Fibroblast of skin of left quadriceps (primary cell): ENCODE data around the gene OLFM4.
A peak's percentile ranks its signal among the peaks of the same experiment; 100 is the strongest.

Experiments used
- DNase-seq, 2 experiments: peaks; one replicate each; pipeline ENCODE4 v3.0.0-alpha.2; 2013; ENCODE audit warnings: low read depth in 2 of 2

The OLFM4 gene

DNA sequence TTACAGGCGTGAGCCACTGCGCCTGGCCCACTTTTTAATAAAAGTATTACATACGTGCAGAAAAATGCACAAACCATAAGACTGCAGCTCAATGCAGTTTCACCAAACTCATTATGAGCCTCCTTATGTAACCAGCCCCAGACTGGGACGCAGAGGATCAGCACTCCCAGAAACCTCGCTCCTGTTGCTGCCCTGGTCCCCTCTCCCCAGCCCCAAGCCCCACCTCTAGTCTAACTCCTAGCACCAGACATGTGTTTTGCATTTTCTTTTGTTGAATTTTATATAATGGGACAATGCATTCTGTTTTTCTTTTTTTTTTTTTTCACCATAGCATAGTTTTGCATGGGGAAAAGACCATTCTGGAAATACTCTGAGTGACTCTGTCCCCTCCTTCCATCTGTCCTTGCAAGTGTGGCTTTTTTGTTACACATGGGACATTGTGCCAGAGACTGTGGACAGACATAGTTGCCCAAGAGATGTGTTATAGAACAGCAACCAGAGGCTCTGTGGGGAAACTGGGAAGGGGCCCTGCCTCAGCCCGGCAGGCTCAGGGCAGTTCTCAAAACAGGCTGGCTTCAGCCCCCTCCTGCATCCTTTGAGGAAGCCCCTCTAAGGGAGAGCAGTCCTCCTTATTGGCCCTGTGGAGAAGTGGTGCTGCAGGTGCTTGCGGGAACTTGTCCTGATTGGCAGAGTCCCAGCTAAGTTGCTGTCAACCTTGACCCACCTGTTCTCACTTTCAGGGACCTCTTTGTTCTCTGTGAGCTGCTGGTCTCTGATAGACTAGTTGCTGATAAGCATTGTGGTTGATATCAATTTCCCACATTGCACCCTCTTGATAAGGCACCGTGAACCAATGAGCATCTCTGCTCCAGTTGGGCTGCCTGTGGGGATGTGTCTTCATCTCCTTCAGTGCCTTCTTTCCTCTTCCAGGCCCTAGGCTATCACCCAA is 13.8 kb upstream of the OLFM4 start:
- DNase-seq, result no peak

DNA sequence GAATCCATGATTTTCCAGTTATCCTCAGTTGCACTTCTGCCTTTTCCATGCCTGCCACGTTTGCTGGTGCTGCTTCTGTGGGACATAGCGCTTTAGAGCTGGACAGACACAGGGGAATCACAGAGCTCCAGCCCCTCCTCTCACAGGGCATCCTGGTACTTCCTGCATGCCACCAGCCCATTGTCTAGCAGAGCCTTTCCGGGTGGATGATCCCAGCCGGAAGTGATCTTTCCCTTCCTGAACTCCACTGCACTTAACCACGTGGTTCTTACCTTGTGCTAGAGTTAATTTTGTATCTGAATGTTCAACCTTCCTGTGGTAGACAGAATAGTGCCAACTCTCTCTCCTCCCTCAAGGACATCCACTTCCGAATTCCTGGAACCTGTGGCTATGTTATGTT is 12.6 kb upstream of the OLFM4 start:
- no peak for DNase-seq

DNA sequence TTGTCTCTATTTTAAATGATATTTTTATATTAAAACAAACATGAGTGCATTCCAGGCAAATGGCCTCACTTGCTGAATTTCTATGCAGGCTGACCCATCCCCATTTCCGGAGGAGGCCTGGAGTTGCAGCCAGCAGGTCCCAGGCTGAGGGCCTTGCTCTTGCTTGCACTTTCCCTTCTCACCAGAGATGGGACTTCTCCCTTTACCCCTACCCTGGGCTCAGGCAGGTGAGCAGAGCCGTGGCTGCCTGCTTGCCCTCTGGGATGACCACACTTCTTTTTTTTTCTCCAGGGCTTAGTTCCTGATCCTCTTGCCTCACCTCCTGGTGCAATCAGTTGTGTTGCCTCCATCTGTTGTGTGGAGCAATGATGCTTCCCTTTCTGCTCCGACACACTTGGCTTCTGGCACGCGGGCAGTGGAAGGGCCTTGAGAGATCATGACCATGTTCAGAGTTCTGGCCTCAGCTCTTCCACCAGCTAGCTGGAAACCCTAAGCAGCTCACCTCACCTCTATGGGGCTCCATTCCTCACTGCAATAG is 11.1 kb upstream of the OLFM4 start:
- DNase-seq, result no peak

DNA sequence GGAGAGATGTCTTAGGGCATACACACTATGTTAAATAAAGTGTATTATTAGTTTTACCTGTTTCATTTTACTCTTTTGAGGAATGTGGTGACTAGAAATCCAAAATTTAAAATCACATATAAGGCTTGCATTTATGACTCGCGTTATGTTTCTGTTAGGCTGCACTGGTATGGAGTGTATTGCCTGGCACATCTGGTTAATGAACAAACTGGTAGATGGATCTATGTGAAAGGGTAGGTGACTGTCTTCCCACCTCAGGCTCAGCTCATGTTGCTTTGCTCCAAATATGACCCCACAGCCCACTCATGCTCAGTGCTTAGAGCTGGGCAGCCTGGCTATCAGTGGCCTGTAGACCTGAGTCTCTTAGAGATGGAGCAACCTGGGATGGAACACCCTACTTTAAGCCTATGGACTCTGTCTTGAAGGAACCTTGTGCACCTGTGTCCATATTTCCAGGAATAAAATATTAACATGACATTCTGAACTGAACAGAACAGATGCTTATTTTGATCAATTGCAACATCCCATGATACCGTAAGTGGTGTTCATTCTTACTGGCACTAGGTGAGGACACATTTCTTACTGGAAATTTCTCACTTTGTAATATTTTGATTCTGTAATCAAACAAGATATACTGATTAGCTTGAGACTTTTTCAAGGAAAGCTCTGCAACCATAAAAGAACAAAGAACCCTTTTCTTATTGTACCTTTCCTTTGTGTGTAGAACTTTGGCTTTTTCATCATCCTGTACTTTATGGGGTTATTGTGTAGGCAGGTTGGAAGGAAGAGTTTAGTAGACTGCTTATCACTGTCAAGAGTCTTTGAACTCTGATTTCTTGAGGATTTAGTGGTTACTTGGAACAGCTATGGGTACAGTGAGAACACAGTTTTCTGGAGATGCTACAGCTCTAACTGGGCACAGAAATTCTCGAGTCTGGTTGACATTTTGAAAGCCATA is 9.6 kb upstream of the OLFM4 start:
- DNase-seq, result no peak

DNA sequence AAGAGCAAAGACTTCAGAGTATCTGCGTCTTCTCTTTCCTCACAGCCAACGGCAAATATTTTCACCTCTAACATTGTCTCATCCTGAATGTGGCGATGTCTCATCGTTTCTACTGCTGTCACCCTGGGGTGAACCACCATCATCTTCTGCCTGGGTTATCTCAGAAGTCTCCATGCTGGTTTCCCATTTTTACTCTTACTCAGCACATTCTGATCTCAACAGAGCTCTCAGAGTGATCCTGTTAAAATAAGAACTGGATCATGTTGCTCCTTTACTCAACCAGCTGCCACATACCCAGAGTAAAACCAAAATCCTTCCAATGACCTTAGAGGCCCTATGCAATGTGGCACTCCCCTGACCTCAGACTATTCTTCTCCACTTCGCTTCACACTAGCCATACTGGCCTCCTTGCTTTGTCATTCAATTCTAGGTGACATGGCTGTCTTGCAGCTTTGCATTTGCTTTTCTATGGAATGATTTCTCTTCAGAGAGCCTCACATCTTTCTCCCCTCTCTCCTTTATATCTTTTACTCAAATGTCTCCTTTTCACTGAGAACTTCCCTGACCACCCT is 7.8 kb upstream of the OLFM4 start:
- no peak for DNase-seq

DNA sequence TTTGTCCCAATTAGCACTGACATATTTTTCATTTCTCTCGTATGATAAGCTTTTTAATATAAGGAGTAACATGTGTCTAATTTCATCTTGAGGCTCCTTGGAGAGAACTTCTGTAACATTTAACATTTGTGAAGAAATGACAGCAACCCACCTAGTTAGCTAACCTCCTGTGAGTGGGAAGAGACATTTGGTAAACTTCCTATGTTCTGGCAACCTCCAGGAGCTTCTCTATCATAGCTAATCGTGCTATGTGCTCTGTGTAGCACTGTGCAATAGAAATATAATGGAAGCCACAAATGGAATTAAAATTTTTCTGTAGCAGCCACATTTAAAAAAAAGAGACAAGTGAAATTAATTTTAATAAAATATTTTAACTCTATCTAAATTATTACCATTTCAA is 5.4 kb upstream of the OLFM4 start:
- DNase-seq, result no peak

DNA sequence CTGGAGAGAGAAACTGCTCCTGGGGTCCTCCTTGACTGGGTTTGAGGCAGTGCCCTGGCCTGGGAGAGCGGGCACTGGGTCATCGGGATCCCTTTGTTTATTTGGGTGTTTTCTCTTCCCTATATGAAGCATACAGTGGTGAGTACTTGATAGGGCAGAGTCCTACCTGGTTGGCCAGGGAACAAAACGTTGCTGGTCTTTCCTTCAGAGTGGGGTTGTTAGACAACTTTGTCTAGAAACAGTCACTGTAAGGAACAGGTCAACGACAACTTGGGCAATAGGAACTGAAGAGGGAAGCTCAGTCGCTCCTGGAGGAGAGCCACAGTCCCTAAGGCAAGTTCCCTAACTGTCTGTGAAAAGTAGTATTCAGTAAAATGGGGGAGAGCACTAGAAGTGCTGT is 550 bp upstream of the OLFM4 start:
- no peak for DNase-seq

DNA sequence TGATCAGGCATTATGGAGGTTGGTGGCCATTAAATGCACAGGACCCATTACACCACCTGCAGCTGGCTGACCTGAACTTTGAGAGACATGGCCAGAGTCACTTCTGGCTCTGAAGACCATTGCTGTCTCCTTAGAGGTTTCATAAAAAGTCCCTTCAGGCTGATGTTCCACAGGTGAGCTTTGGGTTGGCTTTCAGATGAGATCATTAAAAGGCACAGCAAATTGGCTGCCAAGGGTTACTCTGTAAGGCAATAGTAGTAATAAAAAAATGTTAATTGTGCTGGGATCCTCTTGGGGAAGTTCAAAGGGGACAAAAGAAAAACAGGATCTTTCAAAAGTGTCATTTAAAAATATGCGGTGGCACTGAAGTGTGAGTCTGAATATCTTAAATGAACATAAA is 4.2 kb downstream of the OLFM4 start:
- DNase-seq, result no peak

DNA sequence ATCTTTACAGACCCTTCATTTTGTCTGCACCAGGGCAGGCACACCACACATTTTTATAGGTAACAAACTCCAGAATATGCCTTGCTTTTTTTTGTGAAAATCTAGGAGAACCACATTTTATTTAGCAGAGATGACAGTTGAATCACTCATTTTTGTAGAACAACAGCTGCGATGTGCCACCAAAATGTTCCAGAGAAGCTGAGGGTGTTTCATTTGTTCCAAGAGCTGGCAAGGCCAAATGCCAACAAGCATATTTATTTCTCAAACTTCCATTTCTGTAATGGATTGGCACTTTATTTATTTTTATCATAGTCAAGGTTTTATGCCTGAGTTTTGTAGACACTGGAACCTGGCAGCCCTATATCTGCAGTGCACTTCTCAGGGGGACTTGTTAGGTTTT is 10.4 kb downstream of the OLFM4 start:
- no peak for DNase-seq

DNA sequence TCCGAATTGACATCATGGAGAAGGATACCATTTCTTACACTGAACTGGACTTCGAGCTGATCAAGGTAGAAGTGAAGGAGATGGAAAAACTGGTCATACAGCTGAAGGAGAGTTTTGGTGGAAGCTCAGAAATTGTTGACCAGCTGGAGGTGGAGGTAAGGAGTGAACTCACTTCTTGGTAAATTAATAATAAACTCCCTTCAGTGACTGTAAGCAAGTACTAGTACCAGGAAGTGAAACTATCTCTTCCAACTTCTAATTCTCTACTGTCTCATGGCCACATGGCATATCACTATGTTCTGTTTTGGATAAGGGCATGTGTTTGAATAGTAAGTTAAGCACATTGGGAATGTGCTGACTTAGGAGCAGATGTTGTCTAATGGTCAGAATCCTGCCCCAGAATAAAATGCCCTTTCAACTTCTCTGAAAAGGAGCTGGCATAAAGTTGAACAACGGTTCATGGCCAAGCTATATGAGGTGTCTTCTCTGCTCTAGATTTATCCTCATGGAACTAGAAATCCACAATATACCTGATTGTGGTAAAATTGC is 13.4 kb downstream of the OLFM4 start:
- DNase-seq, result no peak

DNA sequence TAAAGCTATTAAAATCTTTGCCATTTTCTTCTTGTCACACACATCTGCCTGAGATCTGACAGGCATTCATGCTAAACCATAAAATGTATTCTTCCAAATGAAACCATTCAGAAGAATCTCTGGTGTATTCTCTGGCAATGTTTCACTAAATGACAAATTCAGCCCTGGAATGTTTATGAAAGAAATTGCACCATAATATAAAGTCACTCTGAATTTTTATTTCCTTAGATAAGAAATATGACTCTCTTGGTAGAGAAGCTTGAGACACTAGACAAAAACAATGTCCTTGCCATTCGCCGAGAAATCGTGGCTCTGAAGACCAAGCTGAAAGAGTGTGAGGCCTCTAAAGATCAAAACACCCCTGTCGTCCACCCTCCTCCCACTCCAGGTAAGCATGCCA is 14.3 kb downstream of the OLFM4 start:
- no peak for DNase-seq

DNA sequence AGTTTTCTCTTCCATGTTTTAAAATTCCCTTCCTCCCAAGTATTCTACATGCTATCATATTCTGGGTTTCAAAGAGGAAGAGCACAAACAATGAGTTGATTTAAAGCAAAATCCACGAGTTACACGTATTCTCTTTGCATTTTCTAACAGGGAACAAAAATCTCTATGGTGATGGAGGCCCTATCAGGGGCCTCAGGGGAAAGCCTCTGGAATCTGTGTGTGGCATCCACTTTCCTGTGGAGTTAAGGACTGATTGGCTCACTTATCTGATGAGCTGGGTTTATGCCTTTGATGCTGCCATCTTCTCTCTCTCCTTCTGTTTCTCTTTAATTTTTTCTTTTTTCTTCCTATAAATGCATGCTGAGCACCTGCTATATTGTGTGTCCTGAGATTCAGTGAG is 14.8 kb downstream of the OLFM4 start:
- DNase-seq, result no peak

DNA sequence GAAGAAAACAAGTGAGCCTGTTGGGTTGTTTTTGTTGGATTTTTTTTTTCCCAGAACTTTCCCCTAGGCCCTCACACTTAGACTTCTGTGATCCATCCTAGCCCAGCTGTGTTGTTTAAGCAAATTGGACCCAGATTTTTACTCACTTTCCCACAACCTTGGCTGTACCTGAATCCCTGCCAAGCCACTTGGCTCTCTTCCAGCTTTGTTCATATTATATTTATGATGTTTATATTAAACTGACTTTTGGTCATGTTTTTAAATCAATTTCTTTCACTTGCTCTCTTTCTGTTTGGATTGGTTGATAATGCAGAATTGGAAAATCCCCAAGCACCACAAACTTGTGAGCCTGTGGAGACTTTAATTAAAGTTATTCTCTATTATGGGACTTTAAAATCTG is 16.6 kb downstream of the OLFM4 start:
- DNase-seq, result peak; percentile 18

DNA sequence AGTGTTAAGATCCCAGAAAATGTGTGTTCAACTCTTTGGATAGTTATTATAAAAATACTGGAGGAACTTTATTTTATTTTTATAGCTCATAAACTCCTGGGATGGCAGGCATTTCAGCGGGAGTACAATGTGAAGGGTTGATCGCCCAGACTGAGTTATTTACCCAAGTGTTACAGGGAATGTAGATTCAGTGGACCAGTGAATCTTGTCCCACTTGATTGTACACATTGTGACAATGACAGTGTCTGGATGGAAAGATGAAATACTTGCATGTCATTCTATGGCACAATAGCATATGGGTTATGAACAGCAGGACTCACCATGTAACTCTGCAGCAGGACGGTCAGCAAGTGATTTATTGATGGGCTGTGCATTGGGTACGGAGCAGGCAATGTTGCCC is 20.3 kb downstream of the OLFM4 start:
- no peak for DNase-seq

DNA sequence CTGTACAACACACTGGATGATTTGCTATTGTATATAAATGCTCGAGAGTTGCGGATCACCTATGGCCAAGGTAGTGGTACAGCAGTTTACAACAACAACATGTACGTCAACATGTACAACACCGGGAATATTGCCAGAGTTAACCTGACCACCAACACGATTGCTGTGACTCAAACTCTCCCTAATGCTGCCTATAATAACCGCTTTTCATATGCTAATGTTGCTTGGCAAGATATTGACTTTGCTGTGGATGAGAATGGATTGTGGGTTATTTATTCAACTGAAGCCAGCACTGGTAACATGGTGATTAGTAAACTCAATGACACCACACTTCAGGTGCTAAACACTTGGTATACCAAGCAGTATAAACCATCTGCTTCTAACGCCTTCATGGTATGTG is 21.5 kb downstream of the OLFM4 start:
- DNase-seq, result no peak

DNA sequence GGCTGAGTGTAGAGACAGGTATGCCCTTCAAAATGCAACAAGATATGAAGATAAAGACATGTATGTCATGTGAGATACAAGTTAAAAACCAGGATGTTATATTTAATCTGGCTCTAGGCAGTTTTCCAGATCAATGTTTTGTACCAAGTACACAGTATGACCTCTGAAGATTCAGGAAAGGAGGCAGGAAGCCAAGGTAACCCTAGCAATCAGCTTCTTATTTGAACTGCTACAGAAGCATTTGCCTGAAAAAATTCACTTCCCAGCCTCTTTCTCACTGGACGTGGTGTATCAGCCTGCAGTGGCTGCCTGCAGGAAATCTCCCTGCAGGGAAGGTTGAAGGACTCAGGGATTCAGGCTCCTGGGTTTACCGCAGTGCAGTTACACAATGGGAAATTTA is 24.1 kb downstream of the OLFM4 start:
- no peak for DNase-seq

DNA sequence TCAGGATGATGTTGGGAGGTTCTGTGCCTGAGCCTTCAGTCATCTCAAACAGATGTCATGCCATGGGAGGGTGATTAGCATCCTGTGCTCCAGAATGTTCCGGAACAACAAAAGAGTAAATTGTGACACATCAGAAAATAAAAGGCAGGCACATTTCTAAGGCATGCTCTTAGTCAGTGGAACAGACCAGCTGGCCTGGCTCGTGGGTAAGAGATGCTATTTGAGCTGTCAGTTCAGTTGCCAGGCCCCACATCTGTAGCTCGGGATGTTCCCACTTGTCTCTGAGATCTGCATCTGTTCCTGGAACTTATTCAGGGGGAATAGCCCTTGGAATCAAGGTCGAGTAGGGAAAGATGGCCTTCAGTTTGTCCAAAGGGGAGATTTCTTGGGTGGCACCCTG is 26.0 kb downstream of the OLFM4 start:
- DNase-seq, result no peak

DNA sequence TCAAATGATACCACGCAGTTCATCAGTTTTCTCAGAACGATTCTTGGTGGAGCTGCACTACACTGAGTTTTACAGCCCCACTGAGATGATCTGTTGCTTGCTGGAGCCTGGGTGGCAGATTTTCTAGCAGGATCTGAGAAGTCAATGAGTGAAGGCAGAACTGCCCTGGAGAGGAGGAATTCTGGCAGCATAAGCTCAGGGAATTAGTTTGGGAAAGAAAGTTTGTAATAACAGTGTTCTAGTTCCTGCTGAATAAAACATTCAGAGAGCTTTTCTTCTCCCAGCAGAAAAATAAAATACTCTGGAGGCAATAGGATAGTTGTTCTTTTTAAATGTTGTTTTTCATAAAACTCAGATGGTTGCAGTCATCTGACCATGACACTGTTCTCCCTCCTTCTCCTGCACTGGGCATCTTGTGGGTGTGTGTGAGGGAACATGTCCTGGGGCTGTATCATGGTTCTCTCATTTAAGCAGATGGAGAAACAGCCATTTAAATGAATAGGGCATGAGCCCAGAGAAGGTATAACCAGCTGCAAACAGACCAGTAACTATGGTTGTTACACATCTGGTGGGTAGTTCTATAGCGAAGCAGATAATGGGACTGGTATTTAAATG is 29.6 kb downstream of the OLFM4 start:
- DNase-seq, result no peak

DNA sequence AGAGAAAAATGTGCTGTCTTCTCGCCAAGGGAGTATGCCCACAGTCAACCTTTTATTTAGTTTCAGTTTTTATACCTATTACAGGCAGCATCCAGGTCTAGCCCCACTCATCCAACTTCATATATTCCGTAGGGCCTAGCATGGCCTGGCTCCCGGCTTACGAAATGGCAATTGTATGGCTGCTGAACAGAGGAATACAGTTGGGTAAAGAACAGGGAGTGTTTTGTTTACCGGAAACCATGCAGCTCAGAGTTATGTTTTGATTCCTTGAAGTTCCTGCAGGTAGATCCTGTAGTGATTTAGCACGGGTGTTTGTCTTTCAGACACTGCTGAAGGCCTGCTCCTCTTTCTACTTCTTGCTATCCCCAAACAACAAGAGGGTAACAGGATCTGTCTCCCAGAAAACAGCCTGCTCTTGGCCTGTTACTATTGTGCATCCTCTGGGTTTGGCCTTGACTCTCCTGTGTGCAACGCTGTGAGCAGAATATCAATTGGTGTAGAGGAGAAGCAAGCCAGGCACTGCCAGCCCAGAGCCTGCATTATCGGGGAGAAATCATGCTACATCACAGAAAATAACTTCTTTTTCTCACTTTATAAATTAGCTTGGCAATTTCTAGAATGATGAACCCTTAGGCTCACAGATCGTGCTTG is 32.4 kb downstream of the OLFM4 start:
- no peak for DNase-seq

DNA sequence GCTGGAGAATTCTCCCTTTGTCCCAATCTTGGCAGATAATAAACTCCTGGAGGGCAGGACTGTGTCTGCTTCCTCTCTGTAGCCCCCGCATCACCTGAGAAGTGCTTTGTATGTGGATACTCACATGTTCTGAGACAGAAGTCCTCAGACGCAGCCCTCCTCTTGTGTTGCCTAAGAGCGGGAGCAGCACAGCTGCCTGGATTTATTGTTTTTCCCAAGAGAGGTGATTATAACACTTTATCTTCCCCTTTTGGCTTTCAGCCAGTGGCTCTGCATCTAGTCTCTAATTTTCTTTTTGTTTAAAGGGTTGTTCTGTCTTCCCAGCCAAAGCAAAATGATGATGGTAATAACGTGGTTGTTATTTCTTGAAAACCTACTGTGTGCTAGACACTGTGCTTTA is 36.1 kb downstream of the OLFM4 start:
- DNase-seq, result no peak

DNA sequence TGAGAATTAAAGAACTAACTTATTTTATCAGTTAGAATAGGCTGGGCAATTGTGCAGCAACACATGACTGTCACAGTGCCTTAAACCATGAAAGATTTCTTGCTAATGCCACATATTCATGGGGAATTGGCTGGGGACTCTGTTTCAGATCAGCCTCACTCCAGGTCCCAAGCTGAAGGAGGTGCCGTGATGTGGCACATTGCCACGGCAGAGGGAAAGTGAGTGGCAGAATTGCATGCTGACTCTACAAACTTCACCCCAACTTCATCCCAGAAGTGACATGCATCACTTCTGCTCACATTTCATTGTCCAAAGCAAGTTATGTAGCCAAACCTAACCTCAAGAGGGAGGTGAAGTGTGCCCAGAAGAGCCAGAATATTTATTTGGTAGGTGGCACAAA is 37.8 kb downstream of the OLFM4 start:
- no peak for DNase-seq
